GM23248 (cell line): ENCODE measurements around the gene ZG16B. TPM values are rescaled to one million over a fixed set of nuclear protein-coding genes. Genes with fewer than 3 reads are reported as not detected.

ENCODE experiments used
- DNase-seq: peaks from one replicate; pipeline ENCODE4 v3.0.0-alpha.2; 2015
- H2AFZ ChIP-seq: fragments of 200-600 bp; sonication (generic); 2 replicates; pipeline ENCODE4 v1.6.1; 2016; ENCODE audit warnings: antibody characterized with exemption
- H3F3A ChIP-seq: fragments of 200-600 bp; sonication (generic); 2 replicates; pipeline ENCODE4 v1.6.1; 2016; ENCODE audit warnings: mild to moderate bottlenecking, antibody characterized with exemption, mixed run types; ENCODE audit not compliant: insufficient read depth
- H3K27ac ChIP-seq: fragments of 200-600 bp; sonication (generic); 2 replicates; pipeline ENCODE4 v1.5.1; 2016; ENCODE audit warnings: mild to moderate bottlenecking
- H3K27me3 ChIP-seq: fragments of 200-600 bp; sonication (generic); replicated peaks from 2 replicates; pipeline ENCODE4 v1.6.1; 2016; ENCODE audit warnings: mild to moderate bottlenecking; ENCODE audit not compliant: insufficient read depth
- H3K36me3 ChIP-seq: fragments of 200-600 bp; sonication (generic); 2 replicates; pipeline ENCODE4 v1.6.1; 2016; ENCODE audit warnings: low read depth, mild to moderate bottlenecking
- H3K4me1 ChIP-seq: fragments of 200-600 bp; sonication (generic); 2 replicates; pipeline ENCODE4 v1.6.1; 2016; ENCODE audit warnings: mild to moderate bottlenecking; ENCODE audit not compliant: insufficient read depth
- H3K4me2 ChIP-seq: fragments of 200-600 bp; sonication (generic); one replicate; pipeline ENCODE4 v1.6.1; 2016; ENCODE audit warnings: mild to moderate bottlenecking; ENCODE audit not compliant: unreplicated experiment
- H3K4me3 ChIP-seq: fragments of 200-600 bp; sonication (generic); 2 replicates; pipeline ENCODE4 v1.5.1; 2016; ENCODE audit warnings: mild to moderate bottlenecking
- H3K79me2 ChIP-seq: fragments of 200-600 bp; sonication (generic); 2 replicates; pipeline ENCODE4 v1.6.1; 2016; ENCODE audit warnings: mild to moderate bottlenecking; ENCODE audit not compliant: insufficient read depth
- H3K9ac ChIP-seq: fragments of 200-600 bp; sonication (generic); 2 replicates; pipeline ENCODE4 v1.6.1; 2016; ENCODE audit warnings: mild to moderate bottlenecking
- H3K9me2 ChIP-seq: fragments of 200-600 bp; sonication (generic); 2 replicates; pipeline ENCODE4 v1.6.1; 2016; ENCODE audit warnings: mixed run types, mild to moderate bottlenecking, moderate library complexity; ENCODE audit not compliant: insufficient read depth
- H3K9me3 ChIP-seq: fragments of 200-600 bp; sonication (generic); one replicate; pipeline ENCODE4 v1.6.1; 2017; ENCODE audit warnings: low read depth
- H4K20me1 ChIP-seq: fragments of 200-600 bp; sonication (generic); 2 replicates; pipeline ENCODE4 v1.6.0; 2016; ENCODE audit not compliant: insufficient read depth
- EZH2 ChIP-seq: fragments of 200-600 bp; sonication (generic); IDR thresholded peaks from 2 replicates; pipeline ENCODE4 v1.6.1; 2018; ENCODE audit warnings: antibody characterized with exemption, mild to moderate bottlenecking; ENCODE audit not compliant: insufficient read depth, poor library complexity, severe bottlenecking
- EZH2phosphoT487 ChIP-seq: fragments of 200-600 bp; sonication (generic); IDR thresholded peaks from 2 replicates; pipeline ENCODE4 v1.6.1; 2018; ENCODE audit warnings: antibody characterized with exemption, moderate library complexity, mild to moderate bottlenecking, low read depth; ENCODE audit not compliant: insufficient read depth
- WGBS, 2 experiments: methylation state at CpG; one replicate each; pipeline ENCODE4 v1.1.6; 2015 to 2017; ENCODE audit warnings: low lambda C conversion rate in 2 of 2, low coverage in 1 of 2; ENCODE audit errors: missing lambda C conversion rate in 2 of 2; 5-methylcytosine and 5-hydroxymethylcytosine counted together
- in situ Hi-C: fragments of 300-500 bp; cut with MboI; formaldehyde crosslinking; loops from 2 replicates; pipeline ENCODE4 v1.15.0; 2020
- polyA plus RNA-seq: library from polyadenylated mRNA; unstranded; fragments of >200 nt; fragmentation: Nextera tagmentation; extraction: Ambion mirVana; gene quantifications from 2 replicates; pipeline ENCODE4 v1.2.1, GENCODE V29; 2016
- total RNA-seq: library from RNA; depleted of rRNA; stranded (reverse); fragments of >200 nt; shearing (Covaris generic); gene quantifications from 2 replicates; pipeline ENCODE4 v1.2.3, GENCODE V29; 2014

Gene ZG16B
- total and polyA plus RNA-seq, 2 experiments from 2014 or later, result not detected

GRCh38 chr16:2821487-2822157, 8.5 kb upstream of the ZG16B start:
- H3K79me2 ChIP-seq, result no peaks in the 10 kb centered on the region
- no peaks in the 10 kb centered on the region for H4K20me1 ChIP-seq
- H3K4me3 ChIP-seq, result no peak overlapping the region
- DNase-seq, result peak; percentile 46
- 9 to 13% methylated on average over 9 of the region's 9 CpGs for WGBS, 2 experiments
- H3K36me3 ChIP-seq, result no peaks in the 10 kb centered on the region
- peaks cover 34% of the 10 kb centered on the region for H3K27me3 ChIP-seq
- in situ Hi-C loops, result no loop called here
- no peak overlapping the region for H3K27ac ChIP-seq
- H2AFZ ChIP-seq, result no peak overlapping the region
- no peak overlapping the region for H3K9ac ChIP-seq
- no peak overlapping the region for H3K4me2 ChIP-seq
- no peaks in the 10 kb centered on the region; the same call in 1 of the 2 replicates for H3F3A ChIP-seq
- TF ChIP-seq EZH2, result no peak
- TF ChIP-seq EZH2phosphoT487, result no peak
- no peaks in the 10 kb centered on the region for H3K9me2 ChIP-seq
- no peaks in the 10 kb centered on the region for H3K4me1 ChIP-seq
- no peaks in the 10 kb centered on the region for H3K9me3 ChIP-seq

- no peaks in the 10 kb centered on the region for H3K36me3 ChIP-seq
- no peaks in the 10 kb centered on the region for H3K4me1 ChIP-seq
- no peaks in the 10 kb centered on the region for H3K79me2 ChIP-seq
- no peak overlapping the region for H3K9ac ChIP-seq
- WGBS, 2 experiments, result 50 to 54% methylated on average over 8 of the region's 8 CpGs
- no peaks in the 10 kb centered on the region for H4K20me1 ChIP-seq
- H3K27ac ChIP-seq, result no peak overlapping the region
- no peak for DNase-seq
- H3K27me3 ChIP-seq, result peaks cover 34% of the 10 kb centered on the region
- no peak overlapping the region for H2AFZ ChIP-seq
- no peak overlapping the region for H3K4me2 ChIP-seq
- no peaks in the 10 kb centered on the region for H3K9me2 ChIP-seq
- no peak overlapping the region for H3K4me3 ChIP-seq
- no peaks in the 10 kb centered on the region for H3K9me3 ChIP-seq
- no peaks in the 10 kb centered on the region; the same call in 1 of the 2 replicates for H3F3A ChIP-seq
- in situ Hi-C loops, result no loop called here
- TF ChIP-seq EZH2 (no peak), EZH2phosphoT487 (no peak)
Observed at GRCh38 chr16:2822158-2822495, 8.0 kb upstream of the ZG16B start.

DNA sequence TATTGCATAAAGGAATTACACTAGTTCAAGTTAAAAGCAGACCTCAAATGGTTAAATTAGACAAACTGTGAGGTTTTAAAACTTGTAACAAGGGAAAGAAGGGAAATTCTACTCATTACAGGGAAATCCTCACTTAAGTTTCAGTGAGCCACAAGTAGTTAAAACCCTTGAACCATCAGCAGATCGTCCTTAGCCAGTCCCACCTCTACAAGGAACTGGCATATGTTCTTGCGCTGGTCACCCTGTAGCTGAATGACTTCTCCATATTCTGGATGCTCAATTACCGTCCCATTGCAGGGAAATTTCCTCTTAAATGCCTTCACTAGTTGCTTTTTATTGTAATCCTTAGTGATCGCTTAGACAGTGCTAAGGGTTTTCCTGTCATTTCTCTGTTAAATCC, 7.6 kb upstream of the ZG16B start:
- Histone ChIP-seq H3K9ac (no peak overlapping the region), H2AFZ (no peak overlapping the region), H4K20me1 (no peaks in the 10 kb centered on the region), H3K9me2 (no peaks in the 10 kb centered on the region), H3K27me3 (peaks cover 34% of the 10 kb centered on the region), H3K79me2 (no peaks in the 10 kb centered on the region), H3F3A (no peaks in the 10 kb centered on the region; the same call in 1 of the 2 replicates), H3K4me1 (no peaks in the 10 kb centered on the region), H3K27ac (no peak overlapping the region), H3K9me3 (no peaks in the 10 kb centered on the region), H3K36me3 (no peaks in the 10 kb centered on the region), H3K4me2 (no peak overlapping the region), H3K4me3 (no peak overlapping the region)
- WGBS, 2 experiments, result 28 to 33% methylated on average over 4 of the region's 4 CpGs
- TF ChIP-seq EZH2 (no peak), EZH2phosphoT487 (no peak)
- no peak for DNase-seq
- in situ Hi-C loops, result no loop called here

GRCh38 chr16:2824626-2825025, 5.5 kb upstream of the ZG16B start:
- TF ChIP-seq EZH2, result no peak
- no peak for TF ChIP-seq EZH2phosphoT487
- 71 to 74% methylated on average over 10 of the region's 10 CpGs for WGBS, 2 experiments
- no peak for DNase-seq
- H3K9me2 ChIP-seq, result no peaks in the 10 kb centered on the region
- no peak overlapping the region for H3K9ac ChIP-seq
- in situ Hi-C loops, result no loop called here
- H3K79me2 ChIP-seq, result no peaks in the 10 kb centered on the region
- no peaks in the 10 kb centered on the region; the same call in 1 of the 2 replicates for H3F3A ChIP-seq
- H3K9me3 ChIP-seq, result no peaks in the 10 kb centered on the region
- H3K4me3 ChIP-seq, result no peak overlapping the region
- H3K27me3 ChIP-seq, result peaks cover 35% of the 10 kb centered on the region
- no peaks in the 10 kb centered on the region for H3K36me3 ChIP-seq
- H3K4me2 ChIP-seq, result no peak overlapping the region
- H2AFZ ChIP-seq, result no peak overlapping the region
- H3K27ac ChIP-seq, result no peak overlapping the region
- no peaks in the 10 kb centered on the region for H3K4me1 ChIP-seq
- no peaks in the 10 kb centered on the region for H4K20me1 ChIP-seq
